ENCODE results near the gene MAST4.

DNA sequence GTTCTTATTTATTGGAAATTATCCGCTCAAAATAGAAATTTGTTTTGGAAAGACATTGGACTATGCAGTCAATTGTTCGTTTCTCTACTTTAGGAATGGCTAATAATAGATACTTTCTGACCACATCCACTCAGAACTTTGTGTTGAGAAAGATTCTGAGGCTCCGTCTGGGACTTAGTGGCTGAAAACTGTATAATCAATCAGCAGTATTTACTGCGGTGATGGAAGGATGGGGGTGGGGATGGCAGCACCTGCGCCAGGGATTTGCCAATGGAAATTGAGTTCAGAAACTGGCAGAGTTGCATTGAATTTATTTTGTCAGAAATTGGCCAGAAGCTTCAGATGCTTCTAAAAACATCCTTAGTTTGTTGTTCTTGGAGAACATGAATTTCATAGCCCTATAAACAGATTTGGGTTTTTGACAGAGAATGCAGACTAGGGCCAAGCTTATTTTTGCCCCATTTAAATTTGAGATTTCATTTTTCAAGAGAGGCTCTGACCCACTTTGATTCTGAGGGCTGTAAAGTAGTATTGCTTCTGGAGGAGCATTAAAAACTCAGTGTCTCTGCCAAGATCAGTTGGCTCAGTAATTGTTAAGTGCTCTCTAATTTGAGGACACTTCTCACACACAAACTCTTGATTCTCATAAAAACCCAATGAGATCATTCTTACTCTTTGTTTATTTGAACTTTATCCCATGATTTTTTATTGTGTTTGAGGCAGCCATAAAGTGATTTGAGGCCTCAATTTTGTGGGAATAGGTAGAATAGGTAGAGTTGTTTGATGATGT lies 385.3 kb downstream of the MAST4 start:
- TF ChIP-seq, protein P1, sequence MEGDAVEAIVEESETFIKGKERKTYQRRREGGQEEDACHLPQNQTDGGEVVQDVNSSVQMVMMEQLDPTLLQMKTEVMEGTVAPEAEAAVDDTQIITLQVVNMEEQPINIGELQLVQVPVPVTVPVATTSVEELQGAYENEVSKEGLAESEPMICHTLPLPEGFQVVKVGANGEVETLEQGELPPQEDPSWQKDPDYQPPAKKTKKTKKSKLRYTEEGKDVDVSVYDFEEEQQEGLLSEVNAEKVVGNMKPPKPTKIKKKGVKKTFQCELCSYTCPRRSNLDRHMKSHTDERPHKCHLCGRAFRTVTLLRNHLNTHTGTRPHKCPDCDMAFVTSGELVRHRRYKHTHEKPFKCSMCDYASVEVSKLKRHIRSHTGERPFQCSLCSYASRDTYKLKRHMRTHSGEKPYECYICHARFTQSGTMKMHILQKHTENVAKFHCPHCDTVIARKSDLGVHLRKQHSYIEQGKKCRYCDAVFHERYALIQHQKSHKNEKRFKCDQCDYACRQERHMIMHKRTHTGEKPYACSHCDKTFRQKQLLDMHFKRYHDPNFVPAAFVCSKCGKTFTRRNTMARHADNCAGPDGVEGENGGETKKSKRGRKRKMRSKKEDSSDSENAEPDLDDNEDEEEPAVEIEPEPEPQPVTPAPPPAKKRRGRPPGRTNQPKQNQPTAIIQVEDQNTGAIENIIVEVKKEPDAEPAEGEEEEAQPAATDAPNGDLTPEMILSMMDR (conservative IDR thresholded peaks at IDR 0.05; ENCODE audit: low read length) = no peak
- no peak for TF ChIP-seq EZH2phosphoT487 (IDR thresholded peaks at IDR 0.05; ENCODE audit: borderline replicate concordance, low read depth, low read length)
